CD14-positive monocyte (primary cell): ENCODE data around the gene GSTM3. TPM values are rescaled to one million over a fixed set of nuclear protein-coding genes. Genes with fewer than 3 reads are reported as not detected.

ENCODE experiments used
- DNase-seq, 3 donors: peaks; one replicate each; pipeline ENCODE4 v3.0.0-alpha.2; 2011 to 2022
- H2AFZ ChIP-seq: 2 replicates; pipeline ENCODE4 v1.6.0; 2012; ENCODE audit warnings: mild to moderate bottlenecking, low read depth, low read length, inconsistent platforms; ENCODE audit not compliant: insufficient read depth, poor library complexity, severe bottlenecking
- H3K27ac ChIP-seq, 2 donors: 1 replicate in 1 of 2; 2 replicates in 1 of 2; pipeline ENCODE4 v1.5.1; 2012 to 2013; ENCODE audit warnings: low read length in 2 of 2, control low read depth in 1 of 2, inconsistent platforms in 1 of 2, low read depth in 1 of 2, mild to moderate bottlenecking in 1 of 2
- H3K27me3 ChIP-seq, 2 donors: one replicate each; pipeline versions ENCODE4 v1.6.0 to v1.6.1; 2011 to 2013; ENCODE audit warnings: low read length in 2 of 2; ENCODE audit not compliant: control insufficient read depth in 2 of 2, insufficient read depth in 2 of 2
- H3K36me3 ChIP-seq, 2 donors: replicated peaks in 1 of 2; 1 replicate in 1 of 2; 2 replicates in 1 of 2; pipeline versions ENCODE4 v1.5.1 to v1.6.1; 2012 to 2013; ENCODE audit warnings: low read length in 2 of 2, control low read depth in 1 of 2, inconsistent platforms in 1 of 2, mild to moderate bottlenecking in 1 of 2; ENCODE audit not compliant: insufficient read depth in 2 of 2, control insufficient read depth in 1 of 2
- H3K4me1 ChIP-seq, 2 donors: 1 replicate in 1 of 2; 2 replicates in 1 of 2; pipeline versions ENCODE4 v1.5.1 to v1.6.1; 2012 to 2013; ENCODE audit warnings: low read length in 2 of 2, control low read depth in 1 of 2, inconsistent platforms in 1 of 2, mild to moderate bottlenecking in 1 of 2, moderate library complexity in 1 of 2; ENCODE audit not compliant: insufficient read depth in 2 of 2, control insufficient read depth in 1 of 2
- H3K4me2 ChIP-seq: replicated peaks from 2 replicates; pipeline ENCODE3; 2012; ENCODE audit warnings: low read length, moderate library complexity, mild to moderate bottlenecking; ENCODE audit not compliant: poor library complexity, severe bottlenecking; ENCODE audit errors: extremely low read depth
- H3K4me3 ChIP-seq, 3 experiments: fragments of 200-600 bp in 1 of 3; sonication (generic) in 1 of 3; replicated peaks in 1 of 3; 1 replicate in 2 of 3; 2 replicates in 1 of 3; pipeline ENCODE4 v1.5.1; 2011 to 2013; ENCODE audit warnings: low read length in 3 of 3, mild to moderate bottlenecking in 3 of 3, control low read depth in 2 of 3, low read depth in 2 of 3, inconsistent platforms in 1 of 3, moderate library complexity in 1 of 3
- H3K79me2 ChIP-seq: 2 replicates; pipeline ENCODE4 v1.6.0; 2012; ENCODE audit warnings: mild to moderate bottlenecking, control low read depth, inconsistent platforms, low read length, moderate library complexity; ENCODE audit not compliant: insufficient read depth
- H3K9ac ChIP-seq: 2 replicates; pipeline ENCODE4 v1.6.0; 2017; ENCODE audit warnings: low read length, mild to moderate bottlenecking; ENCODE audit not compliant: insufficient read depth, poor library complexity, severe bottlenecking
- H3K9me3 ChIP-seq, 2 donors: replicated peaks in 1 of 2; 1 replicate in 1 of 2; 2 replicates in 1 of 2; pipeline versions ENCODE4 v1.5.1 to v1.6.1; 2012 to 2013; ENCODE audit warnings: low read length in 2 of 2, control low read depth in 1 of 2; ENCODE audit not compliant: control insufficient read depth in 1 of 2, insufficient read depth in 1 of 2
- H4K20me1 ChIP-seq: 2 replicates; pipeline ENCODE4 v1.6.0; 2012; ENCODE audit warnings: mild to moderate bottlenecking, low read length, control low read depth, moderate library complexity; ENCODE audit not compliant: insufficient read depth
- H3K27ac Mint-ChIP-seq, 7 donors: one replicate each; pipeline ENCODE4 v1.8.0; 2020; ENCODE audit warnings: mild to moderate bottlenecking in 7 of 7, mixed read lengths in 7 of 7, moderate library complexity in 6 of 7, inconsistent platforms in 2 of 7
- H3K27me3 Mint-ChIP-seq, 3 donors: one replicate each; pipeline ENCODE4 v1.8.0; 2021 to 2022; ENCODE audit warnings: low read depth in 3 of 3, mild to moderate bottlenecking in 3 of 3, mixed read lengths in 3 of 3, moderate library complexity in 3 of 3, inconsistent platforms in 1 of 3
- H3K36me3 Mint-ChIP-seq, 2 donors: one replicate each; pipeline ENCODE4 v1.8.0; 2020; ENCODE audit warnings: mixed read lengths in 2 of 2, inconsistent platforms in 1 of 2, mild to moderate bottlenecking in 1 of 2
- H3K4me1 Mint-ChIP-seq: one replicate; pipeline ENCODE4 v1.8.0; 2020; ENCODE audit warnings: mild to moderate bottlenecking, mixed read lengths
- H3K4me3 Mint-ChIP-seq, 2 donors: one replicate each; pipeline ENCODE4 v1.8.0; 2020; ENCODE audit warnings: mild to moderate bottlenecking in 2 of 2, mixed read lengths in 2 of 2, moderate library complexity in 1 of 2
- H3K9me3 Mint-ChIP-seq, 7 donors: one replicate each; pipeline ENCODE4 v1.8.0; 2020 to 2022; ENCODE audit warnings: mixed read lengths in 7 of 7, mild to moderate bottlenecking in 6 of 7, moderate library complexity in 6 of 7, inconsistent platforms in 2 of 7
- WGBS: methylation state at CpG from one replicate; pipeline ENCODE4 v1.1.5; 2013; ENCODE audit warnings: missing lambda C conversion rate; ENCODE audit not compliant: insufficient coverage; 5-methylcytosine and 5-hydroxymethylcytosine counted together
- intact Hi-C, 2 donors: fragments of 100-400 bp; cut with micrococcal nuclease; formaldehyde crosslinking; loops; one replicate each; pipeline versions ENCODE4 v1.15.0 to v1.15.1; 2023
- polyA plus RNA-seq, 3 donors: library from polyadenylated mRNA; depleted of rRNA in 1 of 3; unstranded in 2 of 3; stranded (reverse) in 1 of 3; fragments of 300-500 nt in 2 of 3; fragments of >200 nt in 1 of 3; fragmentation: Illumina TruSeq in 2 of 3; gene quantifications; 1 replicate in 2 of 3; 2 replicates in 1 of 3; pipeline ENCODE4 v1.2.3, GENCODE V29; 2012 to 2021
- TF ChIP-seq, protein P1 (sequence below): fragments of 200-600 bp; IDR thresholded peaks from one replicate; pipeline ENCODE4 v1.8.0; 2022; ENCODE audit warnings: antibody characterized with exemption, mild to moderate bottlenecking

Gene GSTM3
- polyA plus RNA-seq, 3 donors, result 0.69 to 3.2 (median 2.8) TPM

DNA sequence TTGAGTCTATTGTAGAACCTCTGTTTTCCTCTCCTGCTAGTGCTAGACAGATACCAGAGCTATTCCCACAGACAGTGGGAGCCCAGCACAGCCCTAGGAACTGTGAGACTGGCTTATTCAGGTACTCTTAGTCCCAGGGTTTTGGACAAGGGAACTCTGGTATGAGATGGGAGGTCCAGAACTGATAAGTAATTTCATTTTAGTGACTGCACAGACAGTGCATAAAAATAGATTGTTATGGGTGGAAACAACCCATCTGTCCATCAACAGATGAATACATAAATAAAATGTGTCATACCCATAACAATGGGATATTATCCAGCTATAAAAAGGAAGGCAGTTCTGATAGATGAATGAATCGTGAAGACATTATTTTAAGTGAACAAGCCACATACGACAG lies 13.9 kb upstream of the GSTM3 start:
- no peaks in the 10 kb centered on the region for H3K79me2 ChIP-seq

DNA sequence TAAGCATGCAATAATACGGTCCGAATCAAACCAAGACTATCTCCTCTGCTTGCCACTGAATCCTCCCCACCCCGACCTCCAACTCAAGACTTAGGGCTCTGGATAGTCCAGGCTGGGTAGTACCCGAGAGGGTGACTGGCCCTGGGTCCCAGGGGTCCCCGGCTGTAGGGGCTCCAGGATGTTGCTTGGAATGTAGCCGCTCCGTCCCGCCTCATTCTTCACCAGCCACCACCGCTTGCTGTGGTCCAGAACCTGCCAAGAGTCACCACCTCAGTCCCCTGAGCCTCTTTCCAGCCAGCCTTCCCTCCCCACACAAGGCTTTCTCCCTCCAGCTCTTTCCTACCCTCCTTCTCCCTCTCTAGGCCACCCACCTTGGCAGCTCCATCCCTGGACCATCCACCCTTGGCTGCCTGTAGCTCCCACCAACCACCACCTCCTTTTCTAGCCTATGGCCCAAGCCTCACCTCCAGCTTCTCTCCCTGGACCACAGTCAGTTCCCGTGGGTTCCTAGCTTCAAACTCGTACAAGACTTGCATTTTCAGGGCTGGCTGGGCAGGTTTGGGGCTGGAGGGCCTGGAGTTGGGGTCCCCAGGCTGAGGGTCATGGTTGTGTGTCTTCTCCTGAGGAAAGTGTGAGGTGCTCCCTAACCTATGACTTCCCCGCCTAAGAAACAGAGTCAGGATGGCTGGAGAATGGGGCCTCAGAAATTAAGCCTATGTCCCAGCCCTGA lies 10.9 kb upstream of the GSTM3 start:
- H3K36me3 ChIP-seq, result no peaks in the 10 kb centered on the region

More for the DNA sequence above, 13.9 kb upstream of the GSTM3 start:
- H3K27ac Mint-ChIP-seq, result no peak overlapping the region
- TF ChIP-seq, protein P1, sequence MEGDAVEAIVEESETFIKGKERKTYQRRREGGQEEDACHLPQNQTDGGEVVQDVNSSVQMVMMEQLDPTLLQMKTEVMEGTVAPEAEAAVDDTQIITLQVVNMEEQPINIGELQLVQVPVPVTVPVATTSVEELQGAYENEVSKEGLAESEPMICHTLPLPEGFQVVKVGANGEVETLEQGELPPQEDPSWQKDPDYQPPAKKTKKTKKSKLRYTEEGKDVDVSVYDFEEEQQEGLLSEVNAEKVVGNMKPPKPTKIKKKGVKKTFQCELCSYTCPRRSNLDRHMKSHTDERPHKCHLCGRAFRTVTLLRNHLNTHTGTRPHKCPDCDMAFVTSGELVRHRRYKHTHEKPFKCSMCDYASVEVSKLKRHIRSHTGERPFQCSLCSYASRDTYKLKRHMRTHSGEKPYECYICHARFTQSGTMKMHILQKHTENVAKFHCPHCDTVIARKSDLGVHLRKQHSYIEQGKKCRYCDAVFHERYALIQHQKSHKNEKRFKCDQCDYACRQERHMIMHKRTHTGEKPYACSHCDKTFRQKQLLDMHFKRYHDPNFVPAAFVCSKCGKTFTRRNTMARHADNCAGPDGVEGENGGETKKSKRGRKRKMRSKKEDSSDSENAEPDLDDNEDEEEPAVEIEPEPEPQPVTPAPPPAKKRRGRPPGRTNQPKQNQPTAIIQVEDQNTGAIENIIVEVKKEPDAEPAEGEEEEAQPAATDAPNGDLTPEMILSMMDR, result no peak
- Histone ChIP-seq H3K4me2 (no peak overlapping the region), H3K4me1 (no peaks in the 10 kb centered on the region), H3K36me3 (no peaks in the 10 kb centered on the region), H3K27ac (no peak overlapping the region), H3K4me3 (no peak overlapping the region), H3K9me3 (no peaks in the 10 kb centered on the region), H3K27me3 (no peaks in the 10 kb centered on the region), H3K9ac (no peak overlapping the region), H4K20me1 (no peaks in the 10 kb centered on the region), H2AFZ (no peak overlapping the region)
- H3K4me1 Mint-ChIP-seq, result peaks cover 2% of the 10 kb centered on the region
- intact Hi-C loops, result no loop called here
- DNase-seq, result no peak
- peaks cover 4 to 7% (median 5%) of the 10 kb centered on the region in 3 donors for H3K27me3 Mint-ChIP-seq
- no peaks in the 10 kb centered on the region for H3K36me3 Mint-ChIP-seq
- H3K4me3 Mint-ChIP-seq, result no peak overlapping the region
- H3K9me3 Mint-ChIP-seq, result peaks cover 0 to 3% (median 0%) of the 10 kb centered on the region in 7 donors
- WGBS, result no CpG with 5 or more reads among the region's 2 CpGs

More for the DNA sequence above, 10.9 kb upstream of the GSTM3 start:
- H3K27ac Mint-ChIP-seq, result no peak overlapping the region
- Histone ChIP-seq H3K9me3 (no peaks in the 10 kb centered on the region), H3K4me1 (no peaks in the 10 kb centered on the region), H4K20me1 (no peaks in the 10 kb centered on the region), H3K9ac (no peak overlapping the region), H3K4me2 (no peak overlapping the region), H3K4me3 (no peak overlapping the region), H2AFZ (no peak overlapping the region), H3K79me2 (no peaks in the 10 kb centered on the region), H3K27me3 (no peaks in the 10 kb centered on the region), H3K27ac (no peak overlapping the region)
- no peaks in the 10 kb centered on the region for H3K36me3 Mint-ChIP-seq
- TF ChIP-seq, protein P1, result no peak
- intact Hi-C loops, result no loop called here
- 96% methylated on average over 9 of the region's 12 CpGs for WGBS
- H3K4me1 Mint-ChIP-seq, result no peaks in the 10 kb centered on the region
- H3K27me3 Mint-ChIP-seq, result peaks cover 4 to 9% (median 5%) of the 10 kb centered on the region in 3 donors
- H3K9me3 Mint-ChIP-seq, result peaks cover 0 to 13% (median 5%) of the 10 kb centered on the region in 7 donors
- no peak for DNase-seq
- H3K4me3 Mint-ChIP-seq, result no peak overlapping the region
